Endothelial cell of umbilical vein (primary cell): ENCODE data around the gene AUTS2. TPM values are rescaled to one million over a fixed set of nuclear protein-coding genes. Genes with fewer than 3 reads are reported as not detected.

Source experiments
- BruUV-seq: library from RNA; stranded (reverse); fragments of 400-500 nt; replicated peaks from 2 replicates; lab custom pipeline; 2021; lab: Mats Ljungman, UMichigan
- CTCF ChIA-PET: fragments of 300-600, 350-600 bp; sonication (Branson Sonifier 250); formaldehyde crosslinking; loops from one replicate; lab custom pipeline; 2021; ENCODE audit warnings: antibody characterized with exemption, inconsistent platforms; lab: Charles Lee
- POLR2A ChIA-PET: fragments of 300-600, 350-600 bp; sonication (Branson Sonifier 250); formaldehyde crosslinking; loops from one replicate; lab custom pipeline; 2021; ENCODE audit warnings: antibody characterized with exemption, inconsistent platforms; lab: Charles Lee
- DNase-seq: peaks from one replicate; pipeline ENCODE4 v3.0.0-alpha.2; 2011; ENCODE audit warnings: low read depth, low spot score
- FAIRE-seq: peaks from 2 replicates; lab custom pipeline; 2011; peaks lifted over from hg19 to GRCh38; lab: Jason Lieb, UNC
- H2AFZ ChIP-seq: 2 replicates; pipeline ENCODE4 v1.6.0; 2012; ENCODE audit warnings: low read depth, low read length, control low read depth, inconsistent platforms
- H3K27ac ChIP-seq: 2 replicates; pipeline ENCODE4 v1.5.1; 2011; ENCODE audit warnings: low read depth, mild to moderate bottlenecking, control low read depth, low read length, moderate library complexity; ENCODE audit not compliant: insufficient read depth
- H3K27me3 ChIP-seq, 2 experiments: 2 replicates each; pipeline versions ENCODE4 v1.6.0 to v1.6.1; 2011; ENCODE audit warnings: low read length in 2 of 2, mixed read lengths in 1 of 2; ENCODE audit not compliant: control insufficient read depth in 2 of 2, insufficient read depth in 2 of 2
- H3K36me3 ChIP-seq, 2 experiments: 2 replicates in 1 of 2; 3 replicates in 1 of 2; pipeline ENCODE4 v1.5.1; 2011; ENCODE audit warnings: low read length in 2 of 2, mild to moderate bottlenecking in 1 of 2, moderate library complexity in 1 of 2; ENCODE audit not compliant: control insufficient read depth in 2 of 2, insufficient read depth in 2 of 2; ENCODE audit errors: extremely low read depth in 1 of 2
- H3K4me1 ChIP-seq: 3 replicates; pipeline ENCODE4 v1.5.1; 2011; ENCODE audit warnings: mild to moderate bottlenecking, low read length; ENCODE audit not compliant: control insufficient read depth, insufficient read depth; ENCODE audit errors: extremely low read depth
- H3K4me2 ChIP-seq: 2 replicates; pipeline ENCODE4 v1.6.1; 2011; ENCODE audit warnings: low read length, control low read depth, mixed read lengths; ENCODE audit not compliant: insufficient read depth
- H3K4me3 ChIP-seq, 3 experiments: fragments of 200-600 bp in 1 of 3; sonication (generic), shearing (Covaris generic) in 1 of 3; replicated peaks in 1 of 3; 2 replicates each; pipeline ENCODE4 v1.5.1; 2011 to 2016; ENCODE audit warnings: control low read depth in 3 of 3, low read length in 3 of 3, mild to moderate bottlenecking in 2 of 3, inconsistent platforms in 1 of 3, low read depth in 1 of 3, moderate library complexity in 1 of 3; ENCODE audit not compliant: insufficient read depth in 1 of 3
- H3K79me2 ChIP-seq: 2 replicates; pipeline ENCODE4 v1.6.0; 2012; ENCODE audit warnings: low read length, inconsistent platforms; ENCODE audit not compliant: control insufficient read depth, insufficient read depth
- H3K9ac ChIP-seq: replicated peaks from 2 replicates; pipeline ENCODE3; 2011; ENCODE audit warnings: low read length, control low read depth; ENCODE audit not compliant: insufficient read depth; ENCODE audit errors: extremely low read depth
- H3K9me1 ChIP-seq: replicated peaks from 3 replicates; pipeline ENCODE4 v1.6.0; 2011; ENCODE audit warnings: mild to moderate bottlenecking, low read length; ENCODE audit not compliant: control insufficient read depth, insufficient read depth; ENCODE audit errors: extremely low read depth
- H3K9me3 ChIP-seq: replicated peaks from 2 replicates; pipeline ENCODE4 v1.5.1; 2012; ENCODE audit warnings: low read length, inconsistent platforms; ENCODE audit not compliant: control insufficient read depth, insufficient read depth
- H4K20me1 ChIP-seq: replicated peaks from 2 replicates; pipeline ENCODE3; 2011; ENCODE audit warnings: mild to moderate bottlenecking, low read length; ENCODE audit not compliant: control insufficient read depth, insufficient read depth; ENCODE audit errors: extremely low read depth
- EZH2 ChIP-seq: IDR thresholded peaks from 2 replicates; pipeline ENCODE4 v1.6.1; 2012; ENCODE audit warnings: borderline replicate concordance, low read depth, mild to moderate bottlenecking, moderate library complexity, low read length, inconsistent platforms; ENCODE audit not compliant: severe bottlenecking
- POLR2A ChIP-seq: IDR thresholded peaks from 2 replicates; pipeline ENCODE4 v1.6.1; 2012; ENCODE audit warnings: low read depth, mild to moderate bottlenecking, control low read depth, low read length
- POLR2AphosphoS5 ChIP-seq: IDR thresholded peaks from 2 replicates; pipeline ENCODE4 v1.6.1; 2012; ENCODE audit warnings: low read depth, mild to moderate bottlenecking, control low read depth, low read length, moderate library complexity; ENCODE audit not compliant: insufficient read depth
- dilution Hi-C: fragments of 300-500 bp; cut with MboI; formaldehyde crosslinking; loops from one replicate; pipeline ENCODE4 v1.15.0; 2019; ENCODE audit warnings: low sequenced_read_pairs; ENCODE audit not compliant: extremely low pct_ligation_motif_present
- intact Hi-C: fragments of 100-400 bp; cut with micrococcal nuclease; formaldehyde crosslinking; loops from one replicate; pipeline ENCODE4 v1.10.0; 2022
- polyA plus RNA-seq, 4 experiments: library from polyadenylated mRNA; depleted of rRNA in 3 of 4; stranded (reverse) in 3 of 4; unstranded in 1 of 4; fragments of >200 nt; gene quantifications; 2 replicates each; pipeline versions ENCODE4 v1.2.1 to v1.2.3, GENCODE V29; 2011 to 2012; ENCODE audit warnings: missing spikeins in 1 of 4
- total RNA-seq: library from RNA; stranded (reverse); gene quantifications from 2 replicates; pipeline ENCODE4 v1.2.3, GENCODE V29; 2021
- TF ChIP-seq, protein P1 (sequence below), 2 donors: IDR thresholded peaks; 1 replicate in 1 of 2; 2 replicates in 1 of 2; pipeline ENCODE4 v1.5.1; 2011; ENCODE audit warnings: low read length in 2 of 2, mild to moderate bottlenecking in 2 of 2, moderate library complexity in 2 of 2, control low read depth in 1 of 2, inconsistent platforms in 1 of 2, low read depth in 1 of 2; ENCODE audit not compliant: insufficient read depth in 1 of 2; ENCODE audit errors: extremely low read depth in 1 of 2

The AUTS2 gene
- total and polyA plus RNA-seq, 2 donors (not counting 3 experiments of a cell fraction or from before 2014, with no cell fraction given): 0.59 to 8.0 TPM

DNA sequence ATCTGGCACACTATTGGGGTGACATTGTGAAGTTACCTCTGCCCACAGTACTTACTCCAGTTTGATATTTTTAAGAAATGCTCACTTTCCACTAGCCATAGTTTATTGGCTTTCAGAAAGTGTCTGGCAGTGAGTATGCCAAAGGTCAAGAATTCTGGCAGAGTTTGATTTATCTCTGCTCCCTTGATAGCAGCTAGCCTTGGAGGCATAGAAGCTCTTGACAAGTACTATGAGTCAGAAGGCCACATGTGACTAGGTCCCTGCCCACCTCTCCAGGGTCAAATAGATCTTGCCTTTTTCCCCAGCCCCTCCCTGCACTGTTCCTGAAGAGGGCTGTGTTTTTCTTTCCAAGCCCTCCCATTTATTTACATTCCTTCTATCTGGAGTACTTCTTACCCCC is 202.2 kb downstream of the AUTS2 start:
- Histone ChIP-seq H3K9me1 (no peaks in the 10 kb centered on the region), H3K9me3 (no peaks in the 10 kb centered on the region), H2AFZ (no peak overlapping the region), H3K4me1 (no peaks in the 10 kb centered on the region), H3K9ac (no peak overlapping the region), H3K4me2 (no peak overlapping the region), H3K27me3 (no peaks in the 10 kb centered on the region), H3K79me2 (no peaks in the 10 kb centered on the region), H3K27ac (no peak overlapping the region), H3K4me3 (no peak overlapping the region), H4K20me1 (no peaks in the 10 kb centered on the region), H3K36me3 (no peaks in the 10 kb centered on the region)
- intact Hi-C loops: no loop called here
- TF ChIP-seq POLR2AphosphoS5 (no peak), EZH2 (no peak), POLR2A (no peak)
- TF ChIP-seq, protein P1, sequence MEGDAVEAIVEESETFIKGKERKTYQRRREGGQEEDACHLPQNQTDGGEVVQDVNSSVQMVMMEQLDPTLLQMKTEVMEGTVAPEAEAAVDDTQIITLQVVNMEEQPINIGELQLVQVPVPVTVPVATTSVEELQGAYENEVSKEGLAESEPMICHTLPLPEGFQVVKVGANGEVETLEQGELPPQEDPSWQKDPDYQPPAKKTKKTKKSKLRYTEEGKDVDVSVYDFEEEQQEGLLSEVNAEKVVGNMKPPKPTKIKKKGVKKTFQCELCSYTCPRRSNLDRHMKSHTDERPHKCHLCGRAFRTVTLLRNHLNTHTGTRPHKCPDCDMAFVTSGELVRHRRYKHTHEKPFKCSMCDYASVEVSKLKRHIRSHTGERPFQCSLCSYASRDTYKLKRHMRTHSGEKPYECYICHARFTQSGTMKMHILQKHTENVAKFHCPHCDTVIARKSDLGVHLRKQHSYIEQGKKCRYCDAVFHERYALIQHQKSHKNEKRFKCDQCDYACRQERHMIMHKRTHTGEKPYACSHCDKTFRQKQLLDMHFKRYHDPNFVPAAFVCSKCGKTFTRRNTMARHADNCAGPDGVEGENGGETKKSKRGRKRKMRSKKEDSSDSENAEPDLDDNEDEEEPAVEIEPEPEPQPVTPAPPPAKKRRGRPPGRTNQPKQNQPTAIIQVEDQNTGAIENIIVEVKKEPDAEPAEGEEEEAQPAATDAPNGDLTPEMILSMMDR (IDR thresholded peaks at IDR 0.05; ENCODE audit: extremely low read depth in 1 of 2, insufficient read depth in 1 of 2, low read depth in 1 of 2, low read length in 2 of 2): no peak
- FAIRE-seq (no peak), DNase-seq (no peak)
- POLR2A ChIA-PET: no interaction called here
- CTCF ChIA-PET: no interaction called here
- dilution Hi-C loops: no loop called here
- no TSS peak for BruUV-seq
